DOHH2 (cell line): ENCODE measurements around the gene PRR36.

Experiments
- H3F3A ChIP-seq: fragments of 200-600 bp; sonication (generic), shearing (Covaris generic); 2 replicates; pipeline ENCODE4 v1.6.0; 2016; ENCODE audit warnings: antibody characterized with exemption, mild to moderate bottlenecking; ENCODE audit not compliant: control insufficient read depth, insufficient read depth
- H3K27ac ChIP-seq: fragments of 200-600 bp; sonication (generic); 2 replicates; pipeline ENCODE4 v1.5.1; 2014; ENCODE audit warnings: low read depth, mild to moderate bottlenecking, low read length, moderate library complexity
- H3K27me3 ChIP-seq: fragments of 200-600 bp; sonication (generic); 2 replicates; pipeline ENCODE4 v1.6.1; 2014; ENCODE audit warnings: mild to moderate bottlenecking, low read length, mixed read lengths; ENCODE audit not compliant: control insufficient read depth
- H3K36me3 ChIP-seq: fragments of 200-600 bp; sonication (generic); 2 replicates; pipeline ENCODE4 v1.6.1; 2014; ENCODE audit warnings: mild to moderate bottlenecking, low read length, moderate library complexity, mixed read lengths; ENCODE audit not compliant: control insufficient read depth
- H3K4me1 ChIP-seq: fragments of 200-600 bp; sonication (generic); 2 replicates; pipeline ENCODE4 v1.6.1; 2014; ENCODE audit warnings: mild to moderate bottlenecking, low read length, mixed read lengths; ENCODE audit not compliant: control insufficient read depth
- H3K4me2 ChIP-seq: fragments of 200-600 bp; sonication (generic); 2 replicates; pipeline ENCODE4 v1.6.0; 2014; ENCODE audit warnings: mild to moderate bottlenecking, low read length, moderate library complexity
- H3K4me3 ChIP-seq: fragments of 200-600 bp; sonication (generic); 2 replicates; pipeline ENCODE4 v1.5.1; 2014; ENCODE audit warnings: mild to moderate bottlenecking, low read length, mixed read lengths
- H3K79me2 ChIP-seq: fragments of 200-600 bp; sonication (generic); 2 replicates; pipeline ENCODE4 v1.6.1; 2014; ENCODE audit warnings: mild to moderate bottlenecking, low read length, mixed read lengths; ENCODE audit not compliant: control insufficient read depth
- H3K9me2 ChIP-seq: fragments of 200-600 bp; sonication (generic); replicated peaks from 2 replicates; pipeline ENCODE4 v1.6.1; 2014; ENCODE audit warnings: mild to moderate bottlenecking, low read length, mixed read lengths; ENCODE audit not compliant: control insufficient read depth
- H3K9me3 ChIP-seq: fragments of 200-600 bp; sonication (generic); 2 replicates; pipeline ENCODE4 v1.6.1; 2014; ENCODE audit warnings: antibody characterized with exemption, low read length, mixed read lengths; ENCODE audit not compliant: control insufficient read depth, insufficient read depth
- H4K20me1 ChIP-seq: fragments of 200-600 bp; sonication (generic); 2 replicates; pipeline ENCODE4 v1.6.0; 2014; ENCODE audit warnings: low read depth, mild to moderate bottlenecking, antibody characterized with exemption, low read length, moderate library complexity; ENCODE audit not compliant: control insufficient read depth, insufficient read depth
- CTCF ChIP-seq: fragments of 200-600 bp; sonication (generic); IDR thresholded peaks from one replicate; pipeline ENCODE4 v1.5.1; 2014; ENCODE audit warnings: antibody characterized with exemption, mild to moderate bottlenecking, low read depth, low read length; ENCODE audit not compliant: poor library complexity, severe bottlenecking
- EZH2phosphoT487 ChIP-seq: fragments of 200-600 bp; sonication (generic); IDR thresholded peaks from 2 replicates; pipeline ENCODE4 v1.6.1; 2017; ENCODE audit warnings: borderline replicate concordance, mild to moderate bottlenecking, antibody characterized with exemption, low read length, moderate library complexity, mixed read lengths

Gene PRR36

GRCh38 chr19:7898967-7899366 is 24.8 kb upstream of the PRR36 start:
- Histone ChIP-seq H3K9me2 (no peaks in the 10 kb centered on the region), H3K4me1 (peaks cover 10% of the 10 kb centered on the region), H3K27me3 (no peaks in the 10 kb centered on the region), H3K4me3 (no peak overlapping the region), H3F3A (no peaks in the 10 kb centered on the region), H3K4me2 (no peak overlapping the region), H3K79me2 (peaks cover 8% of the 10 kb centered on the region), H3K27ac (no peak overlapping the region), H3K9me3 (no peaks in the 10 kb centered on the region), H3K36me3 (no peaks in the 10 kb centered on the region), H4K20me1 (no peaks in the 10 kb centered on the region)
- TF ChIP-seq EZH2phosphoT487 (no peak), CTCF (no peak)

DNA sequence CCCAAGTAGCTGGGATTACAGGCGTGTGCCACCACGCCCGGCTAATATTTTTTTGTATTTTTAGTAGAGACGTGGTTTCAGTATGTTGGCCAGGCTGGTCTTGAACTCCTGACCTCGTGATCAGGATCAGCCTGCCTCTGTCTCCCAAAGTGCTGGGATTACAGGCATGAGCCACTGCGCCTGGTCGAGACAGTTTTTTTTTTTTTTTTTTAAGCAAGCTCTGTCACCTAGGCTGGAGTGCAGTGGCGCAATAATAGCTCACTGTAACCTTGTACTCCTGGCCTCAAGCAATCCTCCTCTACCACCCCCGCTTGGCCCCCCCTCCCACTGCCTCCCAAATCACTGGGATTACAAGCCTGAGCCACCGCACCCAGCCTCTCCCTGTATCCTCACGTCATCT is 23.1 kb upstream of the PRR36 start:
- H3K36me3 ChIP-seq, result no peaks in the 10 kb centered on the region
- no peaks in the 10 kb centered on the region for H3F3A ChIP-seq
- peaks cover 3% of the 10 kb centered on the region for H3K4me1 ChIP-seq
- H3K4me2 ChIP-seq, result no peak overlapping the region
- no peak for TF ChIP-seq EZH2phosphoT487
- TF ChIP-seq CTCF, result no peak
- no peak overlapping the region for H3K27ac ChIP-seq
- H3K27me3 ChIP-seq, result no peaks in the 10 kb centered on the region
- H3K9me3 ChIP-seq, result no peaks in the 10 kb centered on the region
- H3K79me2 ChIP-seq, result no peaks in the 10 kb centered on the region
- no peaks in the 10 kb centered on the region for H3K9me2 ChIP-seq
- H4K20me1 ChIP-seq, result no peaks in the 10 kb centered on the region
- H3K4me3 ChIP-seq, result no peak overlapping the region

- Histone ChIP-seq H3K27ac (no peak overlapping the region), H3F3A (no peaks in the 10 kb centered on the region), H3K9me2 (no peaks in the 10 kb centered on the region), H3K4me1 (peaks cover 3% of the 10 kb centered on the region; the same call in 1 of the 2 replicates), H3K4me2 (no peak overlapping the region), H3K36me3 (no peaks in the 10 kb centered on the region), H3K27me3 (no peaks in the 10 kb centered on the region), H4K20me1 (no peaks in the 10 kb centered on the region), H3K79me2 (no peaks in the 10 kb centered on the region), H3K9me3 (no peaks in the 10 kb centered on the region), H3K4me3 (no peak overlapping the region)
- TF ChIP-seq CTCF, result no peak
- TF ChIP-seq EZH2phosphoT487, result no peak
Measured at GRCh38 chr19:7895565-7895964, 21.4 kb upstream of the PRR36 start.
